Limb (tissue), 2 donors: ENCODE results near the gene EXOSC1.
"Not testable (repeated sequence)": the region's sequence is repeated elsewhere in the genome, so short reads cannot be mapped to it uniquely, and the experiment has no call there.

Experiments
- DNase-seq, 2 donors: peaks; one replicate each; pipeline ENCODE4 v3.0.0-alpha.2; 2016; ENCODE audit errors: extremely low spot score in 2 of 2

The EXOSC1 gene

GRCh38 chr10:97459111-97459510, 13.3 kb upstream of the EXOSC1 start:
- DNase-seq, result no peak

GRCh38 chr10:97456686-97457065, 10.9 kb upstream of the EXOSC1 start:
- no peak for DNase-seq

GRCh38 chr10:97456034-97456685, 10.4 kb upstream of the EXOSC1 start:
- DNase-seq, result no peak

- peak in 1 of 2 donors; percentile 21 for DNase-seq
Measured at GRCh38 chr10:97454330-97455036, 8.7 kb upstream of the EXOSC1 start.

- DNase-seq, result no peak
Measured at GRCh38 chr10:97452352-97452751, 6.5 kb upstream of the EXOSC1 start.

- no peak for DNase-seq
Measured at GRCh38 chr10:97451605-97452004, 5.8 kb upstream of the EXOSC1 start.

GRCh38 chr10:97450828-97451227, 5.0 kb upstream of the EXOSC1 start:
- no peak for DNase-seq

- DNase-seq, result no peak
Measured at GRCh38 chr10:97445357-97445721, 467 bp downstream of the EXOSC1 start.

GRCh38 chr10:97444212-97444611, 1.6 kb downstream of the EXOSC1 start:
- no peak for DNase-seq

- DNase-seq, result no peak
Measured at GRCh38 chr10:97442277-97442676, 3.5 kb downstream of the EXOSC1 start.

- no peak for DNase-seq
Measured at GRCh38 chr10:97435211-97435610, 10.6 kb downstream of the EXOSC1 start.

- DNase-seq, result no peak
Measured at GRCh38 chr10:97434557-97434956, 11.2 kb downstream of the EXOSC1 start.

- DNase-seq, result no peak
Measured at GRCh38 chr10:97434055-97434454, 11.8 kb downstream of the EXOSC1 start.

- DNase-seq, result no peak
Measured at GRCh38 chr10:97428572-97428981, 17.2 kb downstream of the EXOSC1 start.

- no peak for DNase-seq
Measured at GRCh38 chr10:97427571-97428179, 18.1 kb downstream of the EXOSC1 start.

GRCh38 chr10:97426776-97427570, 18.8 kb downstream of the EXOSC1 start:
- peak in 1 of 2 donors; percentile 45 for DNase-seq

GRCh38 chr10:97425964-97426775, 19.6 kb downstream of the EXOSC1 start, which contains the start of gene PGAM1:
TSS of gene PGAM1 (plus strand) at chr10:97426191. CDS start at chr10:97426308, 117 bp downstream.
- DNase-seq, result peak; percentile 97 to 98

- not testable (repeated sequence) for DNase-seq
Measured at GRCh38 chr10:97423757-97424098, 22.1 kb downstream of the EXOSC1 start.

GRCh38 chr10:97416565-97416964, 29.2 kb downstream of the EXOSC1 start:
- no peak for DNase-seq

GRCh38 chr10:97412891-97413304, 32.9 kb downstream of the EXOSC1 start:
- no peak for DNase-seq

- no peak for DNase-seq
Measured at GRCh38 chr10:97411406-97411805, 34.4 kb downstream of the EXOSC1 start.
